SU-DHL-6 (cell line): ENCODE results near the gene MREG.
"Not testable (repeated sequence)": the region's sequence is repeated elsewhere in the genome, so short reads cannot be mapped to it uniquely, and the experiment has no call there.

Experiments used
- H2AFZ ChIP-seq: fragments of 200-600 bp; sonication (generic); 2 replicates; pipeline ENCODE4 v1.6.1; 2014; ENCODE audit warnings: low read depth, mild to moderate bottlenecking, moderate library complexity, mixed read lengths, antibody characterized with exemption, low read length; ENCODE audit not compliant: severe bottlenecking
- H3F3A ChIP-seq: fragments of 200-600 bp; shearing (Covaris generic); 2 replicates; pipeline ENCODE4 v1.6.0; 2016; ENCODE audit warnings: antibody characterized with exemption, mild to moderate bottlenecking; ENCODE audit not compliant: insufficient read depth
- H3K27ac ChIP-seq: fragments of 200-600 bp; sonication (generic); 2 replicates; pipeline ENCODE4 v1.5.1; 2016; ENCODE audit warnings: low read depth, mild to moderate bottlenecking, low read length, moderate library complexity, mixed read lengths
- H3K27me3 ChIP-seq: fragments of 200-600 bp; sonication (generic), shearing (Covaris generic); 2 replicates; pipeline ENCODE4 v1.6.0; 2014; ENCODE audit warnings: mild to moderate bottlenecking, low read length
- H3K36me3 ChIP-seq: fragments of 200-600 bp; sonication (generic); 2 replicates; pipeline ENCODE4 v1.6.1; 2014; ENCODE audit warnings: mild to moderate bottlenecking, low read length, mixed read lengths
- H3K4me2 ChIP-seq: fragments of 300-600, 200-600 bp; shearing (Covaris generic), sonication (generic); 2 replicates; pipeline ENCODE4 v1.6.0; 2014; ENCODE audit warnings: low read length, low read depth, mild to moderate bottlenecking; ENCODE audit not compliant: poor library complexity, severe bottlenecking
- H3K4me3 ChIP-seq: fragments of 200-600 bp; sonication (generic); 2 replicates; pipeline ENCODE4 v1.5.1; 2014; ENCODE audit warnings: antibody characterized with exemption, low read length, mild to moderate bottlenecking, mixed read lengths; ENCODE audit not compliant: insufficient read depth, poor library complexity, severe bottlenecking
- H3K79me2 ChIP-seq: fragments of 200-600 bp; sonication (generic); 2 replicates; pipeline ENCODE4 v1.6.1; 2014; ENCODE audit warnings: mild to moderate bottlenecking, low read length, moderate library complexity; ENCODE audit not compliant: insufficient read depth
- H3K9ac ChIP-seq: fragments of 200-600 bp; sonication (generic); 2 replicates; pipeline ENCODE4 v1.7.0; 2014; ENCODE audit warnings: mild to moderate bottlenecking, low read length
- H3K9me2 ChIP-seq: fragments of 200-600 bp; sonication (generic); replicated peaks from 2 replicates; pipeline ENCODE4 v1.6.1; 2014; ENCODE audit warnings: low read length; ENCODE audit not compliant: insufficient read depth
- H3K9me3 ChIP-seq: fragments of 200-600 bp; sonication (generic); 2 replicates; pipeline ENCODE4 v1.6.1; 2014; ENCODE audit warnings: low read length, mixed read lengths; ENCODE audit not compliant: insufficient read depth
- H4K20me1 ChIP-seq: fragments of 200-600 bp; sonication (generic); 2 replicates; pipeline ENCODE4 v1.6.1; 2014; ENCODE audit warnings: low read depth, mild to moderate bottlenecking, antibody characterized with exemption, low read length, moderate library complexity, mixed read lengths
- CTCF ChIP-seq: fragments of 200-600 bp; sonication (generic); IDR thresholded peaks from one replicate; pipeline ENCODE4 v1.5.1; 2017; ENCODE audit warnings: antibody characterized with exemption, mild to moderate bottlenecking, low read length, moderate library complexity; ENCODE audit not compliant: insufficient read depth, poor library complexity, severe bottlenecking
- EZH2phosphoT487 ChIP-seq: fragments of 200-600 bp; sonication (generic), shearing (Covaris generic); conservative IDR thresholded peaks from 2 replicates; pipeline ENCODE4 v1.6.1; 2018; ENCODE audit warnings: mild to moderate bottlenecking, antibody characterized with exemption, low read length, moderate library complexity, mixed read lengths

Gene MREG

GRCh38 chr2:215965532-215966165, 47.7 kb downstream of the MREG start:
- no peak overlapping the region for H3K9ac ChIP-seq
- no peaks in the 10 kb centered on the region for H3K9me3 ChIP-seq
- H3K4me3 ChIP-seq = no peak overlapping the region
- H2AFZ ChIP-seq = no peak overlapping the region
- no peaks in the 10 kb centered on the region for H3F3A ChIP-seq
- TF ChIP-seq EZH2phosphoT487 = no peak
- TF ChIP-seq CTCF = no peak
- H3K79me2 ChIP-seq = no peaks in the 10 kb centered on the region
- no peaks in the 10 kb centered on the region for H3K27me3 ChIP-seq
- no peak overlapping the region for H3K27ac ChIP-seq
- no peaks in the 10 kb centered on the region for H4K20me1 ChIP-seq
- no peaks in the 10 kb centered on the region for H3K9me2 ChIP-seq
- H3K4me2 ChIP-seq = no peak overlapping the region
- no peaks in the 10 kb centered on the region for H3K36me3 ChIP-seq

- Histone ChIP-seq H4K20me1 (no peaks in the 10 kb centered on the region), H3K9me2 (no peaks in the 10 kb centered on the region), H3K27ac (no peak overlapping the region), H2AFZ (no peak overlapping the region), H3K9ac (no peak overlapping the region), H3K79me2 (no peaks in the 10 kb centered on the region), H3K4me3 (no peak overlapping the region), H3K4me2 (no peak overlapping the region), H3K27me3 (no peaks in the 10 kb centered on the region), H3K9me3 (no peaks in the 10 kb centered on the region), H3F3A (no peaks in the 10 kb centered on the region), H3K36me3 (no peaks in the 10 kb centered on the region)
- no peak for TF ChIP-seq EZH2phosphoT487
- no peak for TF ChIP-seq CTCF
Measured at GRCh38 chr2:215961981-215962380, 51.4 kb downstream of the MREG start.

GRCh38 chr2:215958257-215958656, 55.1 kb downstream of the MREG start:
- H3K9ac ChIP-seq = no peak overlapping the region
- H3K9me2 ChIP-seq = no peaks in the 10 kb centered on the region
- H3F3A ChIP-seq = no peaks in the 10 kb centered on the region
- no peaks in the 10 kb centered on the region for H3K9me3 ChIP-seq
- no peak overlapping the region for H2AFZ ChIP-seq
- H3K4me3 ChIP-seq = no peak overlapping the region
- no peak overlapping the region for H3K27ac ChIP-seq
- H3K4me2 ChIP-seq = no peak overlapping the region
- no peaks in the 10 kb centered on the region for H3K36me3 ChIP-seq
- TF ChIP-seq EZH2phosphoT487 (no peak), CTCF (no peak)
- no peaks in the 10 kb centered on the region for H3K27me3 ChIP-seq
- no peaks in the 10 kb centered on the region for H3K79me2 ChIP-seq
- no peaks in the 10 kb centered on the region for H4K20me1 ChIP-seq

- not testable (repeated sequence) for H3K9me3 ChIP-seq, H3K4me3 ChIP-seq, H3F3A ChIP-seq, H3K9ac ChIP-seq, H3K4me2 ChIP-seq, H3K27me3 ChIP-seq, H2AFZ ChIP-seq, H3K36me3 ChIP-seq, H3K27ac ChIP-seq, H3K79me2 ChIP-seq, H4K20me1 ChIP-seq, H3K9me2 ChIP-seq
Measured at GRCh38 chr2:215957354-215958122, 55.8 kb downstream of the MREG start.
